ENCODE data around the gene TPSG1.

GRCh38 chr16:1194665-1195392 lies 30.2 kb downstream of the TPSG1 start:
- TF ChIP-seq, protein P1, sequence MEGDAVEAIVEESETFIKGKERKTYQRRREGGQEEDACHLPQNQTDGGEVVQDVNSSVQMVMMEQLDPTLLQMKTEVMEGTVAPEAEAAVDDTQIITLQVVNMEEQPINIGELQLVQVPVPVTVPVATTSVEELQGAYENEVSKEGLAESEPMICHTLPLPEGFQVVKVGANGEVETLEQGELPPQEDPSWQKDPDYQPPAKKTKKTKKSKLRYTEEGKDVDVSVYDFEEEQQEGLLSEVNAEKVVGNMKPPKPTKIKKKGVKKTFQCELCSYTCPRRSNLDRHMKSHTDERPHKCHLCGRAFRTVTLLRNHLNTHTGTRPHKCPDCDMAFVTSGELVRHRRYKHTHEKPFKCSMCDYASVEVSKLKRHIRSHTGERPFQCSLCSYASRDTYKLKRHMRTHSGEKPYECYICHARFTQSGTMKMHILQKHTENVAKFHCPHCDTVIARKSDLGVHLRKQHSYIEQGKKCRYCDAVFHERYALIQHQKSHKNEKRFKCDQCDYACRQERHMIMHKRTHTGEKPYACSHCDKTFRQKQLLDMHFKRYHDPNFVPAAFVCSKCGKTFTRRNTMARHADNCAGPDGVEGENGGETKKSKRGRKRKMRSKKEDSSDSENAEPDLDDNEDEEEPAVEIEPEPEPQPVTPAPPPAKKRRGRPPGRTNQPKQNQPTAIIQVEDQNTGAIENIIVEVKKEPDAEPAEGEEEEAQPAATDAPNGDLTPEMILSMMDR (conservative IDR thresholded peaks at IDR 0.05; ENCODE audit: low read length) = peak; percentile 26; the same call in 1 of the 2 replicates
- TF ChIP-seq EZH2phosphoT487 (IDR thresholded peaks at IDR 0.05; ENCODE audit: borderline replicate concordance) = no peak

Measured in Loucy (cell line).